ENCODE measurements around the gene CGB2.
A peak's percentile ranks its signal among the peaks of the same experiment; 100 is the strongest.
"Not testable (repeated sequence)": the region's sequence is repeated elsewhere in the genome, so short reads cannot be mapped to it uniquely, and the experiment has no call there.

Gene CGB2

GRCh38 chr19:49029749-49030148 lies 1.9 kb upstream of the CGB2 start:
- not testable (repeated sequence) for H3K27ac ChIP-seq; DNase-seq (ENCODE audit: low read depth, low spot score)

DNA sequence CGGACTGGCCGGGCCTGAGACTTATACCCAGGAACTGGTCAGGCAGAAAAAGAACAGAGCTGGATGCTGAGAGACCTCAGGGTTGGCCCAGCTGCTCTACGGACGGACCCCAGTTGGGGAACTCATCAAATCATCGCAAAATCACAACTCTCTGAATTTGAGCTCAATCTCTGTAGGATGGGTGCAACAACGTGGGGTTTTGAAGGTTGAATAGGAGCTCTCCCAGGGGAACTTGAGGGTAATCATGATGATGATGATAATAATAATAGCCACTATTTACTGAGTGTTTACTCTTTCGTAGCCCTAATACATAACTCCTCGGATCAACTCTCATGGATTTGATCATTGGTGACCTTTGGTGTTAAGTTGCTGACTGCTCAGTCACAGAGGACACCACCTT lies 1.4 kb upstream of the CGB2 start:
- DNase-seq (ENCODE audit: low read depth, low spot score); H3K27ac ChIP-seq: not testable (repeated sequence)

GRCh38 chr19:49036815-49037214 lies 5.1 kb downstream of the CGB2 start, which contains the start of gene CGB1:
Gene CGB1 (minus strand): TSS chr19:49036895. CDS start chr19:49036711, 184 bp downstream.
- not testable (repeated sequence) for DNase-seq (ENCODE audit: low read depth, low spot score); H3K27ac ChIP-seq

GRCh38 chr19:49038111-49038510 lies 6.4 kb downstream of the CGB2 start:
- H3K27ac ChIP-seq; DNase-seq (ENCODE audit: low read depth, low spot score): not testable (repeated sequence)

DNA sequence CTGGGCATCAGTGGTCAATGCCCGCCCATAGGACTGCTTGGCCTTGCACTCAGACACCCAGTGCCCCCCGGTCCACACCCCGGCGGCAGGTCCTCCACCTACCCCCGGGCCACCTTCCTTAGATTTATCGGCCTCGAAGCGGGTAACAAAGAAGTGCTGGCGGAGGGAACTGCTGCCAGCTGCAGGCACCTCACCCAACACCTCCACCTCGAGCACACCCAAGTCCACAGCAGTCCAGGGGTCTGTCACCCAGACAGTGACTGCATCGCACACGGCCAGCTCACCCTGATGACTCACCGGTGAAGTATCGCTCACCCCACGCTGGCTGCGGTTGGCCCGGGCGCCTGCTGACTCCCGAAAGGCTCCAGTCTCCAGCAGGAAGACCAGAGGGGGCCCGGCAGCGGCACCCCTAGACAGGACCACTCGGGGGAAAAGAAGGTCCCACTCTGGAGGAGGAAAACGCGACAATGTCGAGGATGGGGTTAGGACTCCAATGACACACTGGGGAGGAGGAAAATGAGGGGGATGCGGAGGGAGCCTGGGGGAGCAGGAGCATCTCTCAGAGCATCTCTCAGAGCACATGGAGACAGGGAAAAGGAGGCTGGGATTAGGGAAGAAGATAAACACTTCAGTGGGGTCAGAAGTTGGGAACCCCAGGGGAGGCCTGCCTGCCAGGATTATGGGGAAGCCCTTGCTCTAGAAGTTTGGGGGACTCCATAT lies 7.0 kb downstream of the CGB2 start:
- H3K27ac ChIP-seq; DNase-seq (ENCODE audit: low read depth, low spot score): not testable (repeated sequence)

GRCh38 chr19:49039736-49040135 lies 8.0 kb downstream of the CGB2 start:
- not testable (repeated sequence) for H3K27ac ChIP-seq; DNase-seq (ENCODE audit: low read depth, low spot score)

- no peak for DNase-seq (ENCODE audit: low read depth, low spot score)
- H3K27ac ChIP-seq: no peak overlapping the region
Observed at GRCh38 chr19:49042177-49042576, 10.5 kb downstream of the CGB2 start.

- DNase-seq (ENCODE audit: low read depth, low spot score); H3K27ac ChIP-seq: not testable (repeated sequence)
Observed at GRCh38 chr19:49042666-49043065, 11.0 kb downstream of the CGB2 start.

- DNase-seq (ENCODE audit: low read depth, low spot score); H3K27ac ChIP-seq: not testable (repeated sequence)
Observed at GRCh38 chr19:49043548-49043947, 11.9 kb downstream of the CGB2 start, which contains the start of gene CGB5. Gene CGB5 (plus strand): TSS chr19:49043848. CDS start chr19:49044210, 362 bp downstream.

- not testable (repeated sequence) for DNase-seq (ENCODE audit: low read depth, low spot score)
Observed at GRCh38 chr19:49049011-49049410, 17.3 kb downstream of the CGB2 start, which contains the start of gene CGB8. Gene CGB8 (minus strand): TSS chr19:49049111. CDS start chr19:49048739, 372 bp downstream.

DNA sequence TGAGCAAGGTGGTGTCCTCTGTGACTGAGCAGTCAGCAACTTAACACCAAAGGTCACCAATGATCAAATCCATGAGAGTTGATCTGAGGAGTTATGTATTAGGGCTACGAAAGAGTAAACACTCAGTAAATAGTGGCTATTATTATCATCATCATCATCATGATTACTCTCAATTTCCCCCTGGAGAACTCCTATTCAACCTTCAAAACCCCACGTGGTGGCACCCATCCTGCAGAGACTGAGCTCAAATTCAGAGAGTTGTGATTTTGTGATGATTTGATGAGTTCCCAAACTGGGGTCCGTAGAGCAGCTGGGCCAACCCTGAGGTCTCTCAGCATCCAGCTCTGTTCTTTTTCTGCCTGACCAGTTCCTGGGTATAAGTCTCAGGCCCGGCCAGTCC lies 18.1 kb downstream of the CGB2 start:
- not testable (repeated sequence) for H3K27ac ChIP-seq; DNase-seq (ENCODE audit: low read depth, low spot score)

More at GRCh38 chr19:49049011-49049410, 17.3 kb downstream of the CGB2 start, which contains the start of gene CGB8:
- not testable (repeated sequence) for H3K27ac ChIP-seq

DNA sequence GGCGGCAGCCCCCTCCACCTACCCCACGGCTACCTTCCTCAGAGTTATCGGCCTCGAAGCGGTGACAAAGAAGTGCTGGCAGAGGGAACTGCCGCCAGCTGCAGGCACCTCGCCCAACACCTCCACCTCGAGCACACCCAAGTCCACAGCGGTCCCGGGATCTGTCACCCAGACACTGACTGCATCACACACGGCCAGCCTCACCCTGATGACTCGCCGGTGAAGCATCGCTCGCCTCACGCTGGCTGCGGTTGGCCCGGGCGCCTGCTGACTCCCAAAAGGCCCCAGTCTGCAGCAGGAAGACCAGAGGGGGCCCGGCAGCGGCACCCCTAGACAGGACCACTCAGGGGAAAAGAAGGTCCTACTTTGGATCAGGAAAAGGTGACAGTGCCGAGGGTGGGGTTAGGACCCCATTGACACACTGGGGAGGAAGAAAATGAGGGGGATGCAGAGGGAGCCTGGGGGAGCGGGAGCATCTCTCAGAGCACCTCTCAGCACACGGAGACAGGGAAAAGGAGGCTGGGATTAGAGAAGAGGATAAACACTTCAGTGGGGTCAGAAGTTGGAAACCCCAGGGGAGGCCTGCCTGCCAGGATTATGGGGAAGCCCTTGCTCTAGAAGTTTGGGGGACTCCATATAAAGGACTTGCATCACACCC lies 18.8 kb downstream of the CGB2 start:
- peak; percentile 55 for DNase-seq (ENCODE audit: low read depth, low spot score)

DNA sequence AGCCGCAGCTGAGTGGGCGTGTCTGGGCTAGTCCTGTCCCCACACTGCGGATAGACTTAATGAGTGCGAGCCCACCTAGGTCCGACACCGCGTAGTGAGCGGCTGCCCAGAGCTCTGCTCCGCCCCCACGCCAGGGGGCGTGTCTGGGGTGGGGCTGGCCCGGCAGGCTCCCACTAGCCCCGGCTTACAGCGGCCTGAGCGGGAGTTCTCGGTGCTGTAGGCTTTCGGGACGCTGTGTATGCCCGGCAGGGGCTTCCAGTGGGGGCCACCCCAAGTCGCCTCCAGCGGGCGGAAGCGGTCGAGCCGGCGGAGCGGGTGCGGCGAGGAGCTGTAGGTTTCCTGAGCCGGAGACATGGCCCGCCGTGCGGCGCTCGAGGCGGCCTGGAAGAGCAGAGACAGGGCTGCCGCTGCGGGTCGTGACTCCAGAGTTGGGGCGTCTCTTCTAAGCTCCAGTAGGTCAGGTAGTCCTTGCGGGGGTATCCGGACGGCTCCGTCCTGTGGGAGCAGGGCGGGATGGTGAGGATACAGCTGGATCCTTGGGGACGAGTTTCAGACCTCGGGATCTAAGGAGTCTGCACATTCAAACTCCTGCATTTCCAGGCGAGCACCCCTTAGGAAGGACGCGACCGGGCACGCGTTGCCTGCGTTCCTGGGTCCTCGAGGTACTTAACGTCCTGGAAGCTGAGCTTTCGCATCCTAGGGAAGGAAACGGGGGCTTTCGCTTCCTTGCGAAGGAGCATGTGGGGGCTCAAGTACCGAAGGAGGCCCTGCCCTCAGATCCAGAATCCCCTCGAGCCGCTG lies 24.6 kb downstream of the CGB2 start:
- DNase-seq (ENCODE audit: low read depth, low spot score): no peak
- peak overlapping the region; percentile 43 for H3K27ac ChIP-seq

More for the DNA sequence above, 18.8 kb downstream of the CGB2 start:
- not testable (repeated sequence) for H3K27ac ChIP-seq

DNA sequence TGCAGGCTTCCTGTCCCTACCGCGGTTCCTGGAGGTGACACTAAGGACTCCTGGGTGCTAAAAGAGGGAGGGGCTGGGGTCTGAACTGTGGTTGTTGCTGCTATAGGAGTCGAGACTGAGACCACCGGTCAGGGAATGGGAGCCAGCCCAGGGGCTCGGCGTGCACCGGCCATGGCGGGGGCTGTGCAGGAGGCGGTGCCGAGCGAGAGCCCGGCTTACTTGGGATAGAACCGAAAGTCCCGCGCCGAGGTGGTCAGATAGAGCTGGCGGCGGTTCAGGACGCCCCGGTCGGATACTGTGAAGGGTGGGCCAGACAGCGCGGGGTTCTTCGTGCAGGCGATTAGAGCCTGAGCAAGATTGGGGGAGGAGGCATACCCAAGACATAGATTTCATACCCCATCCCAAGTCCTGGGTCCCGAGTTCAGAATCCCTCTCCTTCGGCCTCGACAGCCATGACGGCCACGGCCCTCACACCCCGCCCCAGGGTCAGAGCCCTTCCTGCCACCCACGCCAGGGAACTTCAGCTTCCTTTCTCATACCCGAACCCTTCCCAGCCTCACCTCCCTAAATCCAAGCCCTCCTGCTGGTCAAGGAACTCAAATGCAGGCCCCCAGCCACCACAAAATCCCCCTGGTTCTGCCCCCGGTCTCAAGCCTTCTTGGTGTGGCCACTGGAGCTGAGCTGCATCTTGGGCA lies 25.4 kb downstream of the CGB2 start:
- peak overlapping the region; percentile 43 for H3K27ac ChIP-seq

DNA sequence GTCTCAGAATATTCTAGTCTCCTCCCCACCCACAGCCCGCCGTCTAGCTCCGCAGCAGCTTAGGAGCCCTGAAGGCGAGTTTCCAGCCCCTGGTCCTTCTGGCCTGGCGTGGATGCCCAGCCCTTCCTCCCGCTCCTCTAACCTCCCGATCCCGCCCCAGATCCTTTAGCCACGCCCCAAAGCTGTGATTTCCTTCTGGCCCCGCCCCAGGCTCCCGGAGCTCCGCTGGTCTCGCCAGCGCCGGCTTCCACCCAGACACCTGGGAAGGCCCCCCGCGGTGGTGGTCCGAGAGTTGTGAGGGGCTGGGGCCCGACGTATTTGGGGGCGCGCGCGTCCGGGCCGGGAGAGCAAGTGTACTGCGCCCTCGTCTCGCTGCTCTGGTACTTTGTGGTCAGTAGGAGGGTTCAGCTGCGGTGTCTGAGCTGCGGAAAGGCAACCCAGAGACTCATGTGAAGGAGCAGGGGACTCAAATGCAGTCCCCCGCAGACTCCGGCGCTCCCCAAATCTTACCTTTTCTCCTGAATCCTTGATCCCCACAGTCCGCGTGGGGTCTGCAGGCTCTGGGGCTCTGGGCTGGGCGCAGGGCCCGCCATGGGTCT lies 26.0 kb downstream of the CGB2 start, which contains the start of gene CGB7:
Gene CGB7 (minus strand): TSS at position 114 of the 599 bp plus-strand sequence. CDS start 2,374 bp downstream, outside the sequence.
- peak within 1 kb of the TSS; percentile 43 for H3K27ac ChIP-seq
- DNase-seq (ENCODE audit: low read depth, low spot score): no peak

More for the DNA sequence above, 25.4 kb downstream of the CGB2 start:
- DNase-seq (ENCODE audit: low read depth, low spot score): not testable (repeated sequence)

- no peak for DNase-seq (ENCODE audit: low read depth, low spot score)
- H3K27ac ChIP-seq: no peak overlapping the region
Observed at GRCh38 chr19:49058562-49058961, 26.9 kb downstream of the CGB2 start.

- DNase-seq (ENCODE audit: low read depth, low spot score): no peak
- H3K27ac ChIP-seq: no peak overlapping the region
Observed at GRCh38 chr19:49059053-49059452, 27.4 kb downstream of the CGB2 start.

DNA sequence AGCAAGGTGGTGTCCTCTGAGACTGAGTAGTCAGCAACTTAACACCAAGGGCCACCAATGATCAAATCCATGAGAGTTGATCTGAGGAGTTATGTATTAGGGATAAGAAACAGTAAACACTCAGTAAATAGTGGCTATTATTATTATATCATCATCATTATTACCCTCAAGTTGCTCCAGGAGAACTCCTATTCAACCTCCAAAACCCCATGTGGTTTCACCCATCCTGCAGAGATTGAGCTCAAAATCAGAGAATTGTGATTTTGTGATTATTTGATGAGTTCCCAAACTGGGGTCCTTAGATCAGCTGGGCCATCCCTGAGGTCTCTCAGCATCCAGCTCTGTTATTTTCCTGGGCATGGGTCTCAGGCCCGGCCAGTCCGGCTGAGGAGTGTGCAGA lies 29.3 kb downstream of the CGB2 start:
- no peak overlapping the region for H3K27ac ChIP-seq

GRCh38 chr19:49061445-49061844 lies 29.8 kb downstream of the CGB2 start:
- no peak overlapping the region for H3K27ac ChIP-seq
- no peak for DNase-seq (ENCODE audit: low read depth, low spot score)

More for the DNA sequence above, 29.3 kb downstream of the CGB2 start:
- no peak for DNase-seq (ENCODE audit: low read depth, low spot score)

Measured in epithelial cell of prostate (primary cell).